A549 (cell line): ENCODE data around the gene FAM83G.

Source experiments
- CEBPB ChIP-seq, 2 experiments: fragments of >200 bp in 1 of 2; sonication (Bioruptor Twin) in 1 of 2; formaldehyde crosslinking in 1 of 2; IDR thresholded peaks; 2 replicates each; pipeline ENCODE4 v1.6.1; 2012 to 2016
- CTCF ChIP-seq: fragments of >200 bp; sonication (Bioruptor Twin); formaldehyde crosslinking; IDR thresholded peaks from 3 replicates; pipeline ENCODE4 v1.5.1; 2016
- HOXB5 ChIP-seq: fragments of 250-450 bp; sonication (Bioruptor Pico); IDR thresholded peaks from 2 replicates; pipeline ENCODE4 v1.5.0; 2020; ENCODE audit warnings: mild to moderate bottlenecking, moderate library complexity
- MYC ChIP-seq: IDR thresholded peaks from 2 replicates; pipeline ENCODE4 v1.6.1; 2012; ENCODE audit warnings: mild to moderate bottlenecking, inconsistent platforms, low read length, improper control_type of control experiment, borderline replicate concordance
- NFE2L2 ChIP-seq: fragments of 150-350 bp; conservative IDR thresholded peaks from 2 replicates; pipeline ENCODE4 v1.6.1; 2014; ENCODE audit warnings: low read length
- POLR2A ChIP-seq: IDR thresholded peaks from 2 replicates; pipeline ENCODE4 v1.6.1; 2012; ENCODE audit warnings: mild to moderate bottlenecking, low read length
- TF ChIP-seq, protein P1 (sequence below): IDR thresholded peaks from 2 replicates; pipeline ENCODE4 v1.6.1; 2012

- TF ChIP-seq NFE2L2 (no peak), CEBPB (IDR thresholded peaks at IDR 0.05) (no peak), CTCF (no peak), HOXB5 (CRISPR knock-in tag) (no peak), MYC (no peak), POLR2A (no peak)
- TF ChIP-seq, protein P1, sequence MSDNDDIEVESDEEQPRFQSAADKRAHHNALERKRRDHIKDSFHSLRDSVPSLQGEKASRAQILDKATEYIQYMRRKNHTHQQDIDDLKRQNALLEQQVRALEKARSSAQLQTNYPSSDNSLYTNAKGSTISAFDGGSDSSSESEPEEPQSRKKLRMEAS = no peak
Observed at GRCh38 chr17:18993905-18994526, 10.5 kb downstream of the FAM83G start.
